GM03348 (cell line): Measurements from ENCODE around the gene C6.

Experiments used
- DNase-seq: peaks from one replicate; pipeline ENCODE4 v3.0.0; 2012; ENCODE audit warnings: low spot score

Gene C6

GRCh38 chr5:41120600-41120999, 92.7 kb downstream of the C6 start:
- no peak for DNase-seq

- no peak for DNase-seq
These were observed 95.2 kb downstream of the C6 start for GRCh38 chr5:41118177-41118576.

- DNase-seq, result peak; percentile 70
These were observed 98.1 kb downstream of the C6 start for GRCh38 chr5:41115281-41115680.

GRCh38 chr5:41112486-41113455, 100.6 kb downstream of the C6 start:
- no peak for DNase-seq

GRCh38 chr5:41109186-41109585, 104.1 kb downstream of the C6 start:
- DNase-seq, result no peak

GRCh38 chr5:41102341-41102740, 111.0 kb downstream of the C6 start:
- DNase-seq, result no peak

GRCh38 chr5:41097642-41098041, 115.7 kb downstream of the C6 start:
- DNase-seq, result no peak

- DNase-seq, result no peak
These were observed 117.8 kb downstream of the C6 start for GRCh38 chr5:41095324-41096101.

- no peak for DNase-seq
These were observed 118.5 kb downstream of the C6 start for GRCh38 chr5:41094871-41095270.

- DNase-seq, result no peak
These were observed 119.5 kb downstream of the C6 start for GRCh38 chr5:41093803-41094202.
